Measurements from ENCODE around the gene ECPAS. TPM values are rescaled to one million over a fixed set of nuclear protein-coding genes. Genes with fewer than 3 reads are reported as not detected.
"Not testable (repeated sequence)": the region's sequence is repeated elsewhere in the genome, so short reads cannot be mapped to it uniquely, and the experiment has no call there.

The ECPAS gene
- 95.0 TPM for total RNA-seq

GRCh38 chr9:111483858-111484571 is at the start of gene ECPAS:
Gene ECPAS, minus strand, starts transcription at chr9:111484383. Its CDS starts 11,465 bp downstream, at chr9:111472918.
- no peak for FAIRE-seq
- DNase-seq (ENCODE audit: low spot score in 2 of 2) = peak; percentile 82

GRCh38 chr9:111533099-111533790 is 49.1 kb upstream of the ECPAS start:
- FAIRE-seq (no peak), DNase-seq (ENCODE audit: low spot score in 2 of 2) (no peak)

- FAIRE-seq = no peak
- DNase-seq (ENCODE audit: low spot score in 2 of 2) = no peak
These were observed 47.5 kb upstream of the ECPAS start for GRCh38 chr9:111531716-111532115.

- DNase-seq (ENCODE audit: low spot score in 2 of 2) (no peak), FAIRE-seq (no peak)
These were observed 45.6 kb upstream of the ECPAS start for GRCh38 chr9:111529787-111530186.

GRCh38 chr9:111527347-111527746 is 43.2 kb upstream of the ECPAS start:
- DNase-seq (ENCODE audit: low spot score in 2 of 2) (no peak), FAIRE-seq (no peak)

- DNase-seq (ENCODE audit: low spot score in 2 of 2) (peak; percentile 60 to 63), FAIRE-seq (no peak)
These were observed 41.1 kb upstream of the ECPAS start, which contains the start of gene ZNF483 for GRCh38 chr9:111525056-111525977. Gene ZNF483, plus strand, starts transcription at chr9:111525179. Its CDS starts 2,217 bp downstream, at chr9:111527396.

- DNase-seq (ENCODE audit: low spot score in 2 of 2) (no peak), FAIRE-seq (no peak)
These were observed 40.5 kb upstream of the ECPAS start for GRCh38 chr9:111524731-111525055.

- FAIRE-seq (no peak), DNase-seq (ENCODE audit: low spot score in 2 of 2) (no peak)
These were observed 31.9 kb upstream of the ECPAS start for GRCh38 chr9:111516061-111516465.

- FAIRE-seq = no peak
- no peak for DNase-seq (ENCODE audit: low spot score in 2 of 2)
These were observed 30.8 kb upstream of the ECPAS start for GRCh38 chr9:111514967-111515366.

- not testable (repeated sequence) for DNase-seq (ENCODE audit: low spot score in 2 of 2); FAIRE-seq
These were observed 27.4 kb upstream of the ECPAS start for GRCh38 chr9:111511581-111511980.

GRCh38 chr9:111502506-111502905 is 18.3 kb upstream of the ECPAS start:
- FAIRE-seq (no peak), DNase-seq (ENCODE audit: low spot score in 2 of 2) (no peak)

- FAIRE-seq (no peak), DNase-seq (ENCODE audit: low spot score in 2 of 2) (no peak)
These were observed 17.5 kb upstream of the ECPAS start for GRCh38 chr9:111501648-111502047.

- DNase-seq (ENCODE audit: low spot score in 2 of 2) = no peak
- no peak for FAIRE-seq
These were observed 16.9 kb upstream of the ECPAS start for GRCh38 chr9:111501005-111501562.

GRCh38 chr9:111497196-111497595 is 13.0 kb upstream of the ECPAS start:
- not testable (repeated sequence) for DNase-seq (ENCODE audit: low spot score in 2 of 2); FAIRE-seq

- no peak for FAIRE-seq
- no peak for DNase-seq (ENCODE audit: low spot score in 2 of 2)
These were observed 350 bp upstream of the ECPAS start for GRCh38 chr9:111484572-111484894.

GRCh38 chr9:111483439-111483857 is 735 bp downstream of the ECPAS start:
- peak; percentile 66 to 86 for DNase-seq (ENCODE audit: low spot score in 2 of 2)
- FAIRE-seq = no peak

GRCh38 chr9:111482694-111483438 is 1.3 kb downstream of the ECPAS start:
- FAIRE-seq (no peak), DNase-seq (ENCODE audit: low spot score in 2 of 2) (peak; percentile 67 to 72)

- FAIRE-seq (no peak), DNase-seq (ENCODE audit: low spot score in 2 of 2) (no peak)
These were observed 2.1 kb downstream of the ECPAS start for GRCh38 chr9:111481885-111482636.

- no peak for DNase-seq (ENCODE audit: low spot score in 2 of 2)
- no peak for FAIRE-seq
These were observed 6.5 kb downstream of the ECPAS start for GRCh38 chr9:111477677-111478076.
